Measurements from ENCODE around the gene CNTROB. TPM values are rescaled to one million over a fixed set of nuclear protein-coding genes. Genes with fewer than 3 reads are reported as not detected.

The CNTROB gene
- total RNA-seq, 1 experiment from 2014 or later = 39.7 TPM

- CTCF ChIA-PET = interaction anchor here (0.7 to 0.9 kb wide), 2 partner anchors 43 to 68 kb away, joined by 3 read pairs; no protein-coding TSS in a partner anchor
- no peak for ATAC-seq
- H3K27ac Mint-ChIP-seq = no peak overlapping the region
- H3K36me3 Mint-ChIP-seq = peaks cover 63% of the 10 kb centered on the region
- DNase-seq (ENCODE audit: low spot score) = no peak
- no peak overlapping the region for H3K4me3 Mint-ChIP-seq
- H3K4me1 Mint-ChIP-seq = no peaks in the 10 kb centered on the region
- TF ChIP-seq AFF4 (CRISPR knock-in tag; IDR thresholded peaks at IDR 0.05; ENCODE audit: borderline replicate concordance) (no peak), ERG (CRISPR knock-in tag; IDR thresholded peaks at IDR 0.05) (no peak), USF1 (CRISPR knock-in tag; IDR thresholded peaks at IDR 0.05) (no peak), PRRX2 (CRISPR knock-in tag; IDR thresholded peaks at IDR 0.05) (no peak), CREM (CRISPR knock-in tag; IDR thresholded peaks at IDR 0.05) (no peak), ARID4B (CRISPR knock-in tag; IDR thresholded peaks at IDR 0.05; ENCODE audit: borderline replicate concordance) (no peak), NFE2L1 (CRISPR knock-in tag; IDR thresholded peaks at IDR 0.05) (no peak), TCF7 (CRISPR knock-in tag; IDR thresholded peaks at IDR 0.05; ENCODE audit: low read depth) (no peak), MLX (CRISPR knock-in tag; IDR thresholded peaks at IDR 0.05) (no peak)
- H3K27me3 Mint-ChIP-seq (ENCODE audit: low read depth) = no peaks in the 10 kb centered on the region
- H3K9me3 Mint-ChIP-seq = no peaks in the 10 kb centered on the region
- POLR2A ChIA-PET = interaction anchor here (0.7 kb wide), 1 partner anchor 16 kb away, joined by 3 read pairs; the partner anchor contains the start of genes CNTROB and TRAPPC1
Observed at GRCh38 chr17:7947651-7948050, 15.6 kb downstream of the CNTROB start.

- Mint-ChIP-seq H3K36me3 (peaks cover 39% of the 10 kb centered on the region), H3K27ac (no peak overlapping the region), H3K4me1 (no peaks in the 10 kb centered on the region), H3K4me3 (no peak overlapping the region), H3K9me3 (peaks cover 9% of the 10 kb centered on the region), H3K27me3 (ENCODE audit: low read depth) (no peaks in the 10 kb centered on the region)
- ChIA-PET CTCF (no interaction called here), POLR2A (no interaction called here)
- no peak for TF ChIP-seq SOX15 (CRISPR knock-in tag; IDR thresholded peaks at IDR 0.05)
- no peak for TF ChIP-seq ZBTB43 (CRISPR knock-in tag; IDR thresholded peaks at IDR 0.05)
- TF ChIP-seq E2F1 (CRISPR knock-in tag; IDR thresholded peaks at IDR 0.05) = no peak
- TF ChIP-seq FOXK1 (CRISPR knock-in tag; IDR thresholded peaks at IDR 0.05) = no peak
- no peak for TF ChIP-seq CREB1 (CRISPR knock-in tag; IDR thresholded peaks at IDR 0.05)
- TF ChIP-seq OVOL2 (CRISPR knock-in tag; IDR thresholded peaks at IDR 0.05; ENCODE audit: borderline replicate concordance) = no peak
- TF ChIP-seq KAT7 (CRISPR knock-in tag; IDR thresholded peaks at IDR 0.05; ENCODE audit: borderline replicate concordance) = no peak
- no peak for TF ChIP-seq ZNF396 (CRISPR knock-in tag; IDR thresholded peaks at IDR 0.05; ENCODE audit: borderline replicate concordance)
- ATAC-seq = no peak
- DNase-seq (ENCODE audit: low spot score) = no peak
Observed at GRCh38 chr17:7950578-7950977, 18.6 kb downstream of the CNTROB start.
